Panc1 (cell line): ENCODE results near the gene CGNL1. TPM values are rescaled to one million over a fixed set of nuclear protein-coding genes. Genes with fewer than 3 reads are reported as not detected.

Experiments used
- ATAC-seq: fragments of 200-7000 bp; cut with Tn5 transposase; 2 replicates; pipeline ENCODE4 v1.9.1; 2020; ENCODE audit warnings: mild to moderate bottlenecking, moderate library complexity
- BruUV-seq: library from RNA; stranded (reverse); fragments of 400-500 nt; replicated peaks from 2 replicates; lab custom pipeline; 2021; lab: Mats Ljungman, UMichigan
- CTCF ChIA-PET: fragments of 300-600 bp; sonication (Branson Sonifier 250); formaldehyde crosslinking; loops from one replicate; lab custom pipeline; 2022; ENCODE audit warnings: antibody characterized with exemption; lab: Charles Lee
- POLR2A ChIA-PET: fragments of 300-600 bp; sonication (Branson Sonifier 250); formaldehyde crosslinking; loops from one replicate; lab custom pipeline; 2022; ENCODE audit warnings: antibody characterized with exemption; lab: Charles Lee
- DNase-seq: peaks from one replicate; pipeline ENCODE4 v3.0.0-alpha.2; 2010; ENCODE audit warnings: low read depth, low spot score
- H3K27ac ChIP-seq: 2 replicates; pipeline ENCODE4 v1.5.1; 2011; ENCODE audit warnings: mild to moderate bottlenecking, low read length, inconsistent platforms
- H3K27me3 ChIP-seq: fragments of 200-500 bp; sonication (Bioruptor generic); 2 replicates; pipeline ENCODE4 v1.6.0; 2014; ENCODE audit warnings: low read length, inconsistent platforms; ENCODE audit not compliant: control insufficient read depth, insufficient read depth
- H3K36me3 ChIP-seq: fragments of 200-500 bp; sonication (Bioruptor generic); 2 replicates; pipeline ENCODE4 v1.5.1; 2014; ENCODE audit warnings: inconsistent platforms, mild to moderate bottlenecking, low read length, moderate library complexity; ENCODE audit not compliant: control insufficient read depth, insufficient read depth
- H3K4me1 ChIP-seq: 2 replicates; pipeline ENCODE4 v1.5.1; 2011; ENCODE audit warnings: inconsistent platforms, mild to moderate bottlenecking, low read length, moderate library complexity; ENCODE audit not compliant: control insufficient read depth, insufficient read depth
- H3K4me3 ChIP-seq, 2 experiments: 2 replicates each; pipeline ENCODE4 v1.5.1; 2011 to 2012; ENCODE audit warnings: low read depth in 2 of 2, low read length in 2 of 2, mild to moderate bottlenecking in 2 of 2, inconsistent platforms in 1 of 2, moderate library complexity in 1 of 2
- H3K9me3 ChIP-seq: fragments of 200-500 bp; sonication (Bioruptor generic); 2 replicates; pipeline ENCODE4 v1.5.1; 2014; ENCODE audit warnings: low read depth, mild to moderate bottlenecking, inconsistent platforms, low read length, moderate library complexity; ENCODE audit not compliant: control insufficient read depth, insufficient read depth
- CTCF ChIP-seq: fragments of 450-650 bp; IDR thresholded peaks from 2 replicates; pipeline ENCODE4 v1.5.1; 2017; ENCODE audit warnings: mild to moderate bottlenecking
- POLR2AphosphoS5 ChIP-seq: IDR thresholded peaks from 2 replicates; pipeline ENCODE4 v1.6.1; 2012; ENCODE audit warnings: mild to moderate bottlenecking, low read depth, low read length, moderate library complexity
- SIN3A ChIP-seq: IDR thresholded peaks from 2 replicates; pipeline ENCODE4 v1.6.1; 2012; ENCODE audit warnings: low read depth, mild to moderate bottlenecking, low read length, moderate library complexity, borderline replicate concordance; ENCODE audit not compliant: insufficient read depth
- TCF7L2 ChIP-seq: IDR thresholded peaks from 2 replicates; pipeline ENCODE4 v1.6.1; 2011; ENCODE audit warnings: mild to moderate bottlenecking, low read depth, low read length, inconsistent platforms
- in situ Hi-C: cut with HindIII; loops from 2 replicates; pipeline ENCODE4 v1.10.0; 2016; ENCODE audit warnings: low sequenced_read_pairs, low pct_unique_long_range_greater_than_20kb
- intact Hi-C: fragments of 100-400 bp; cut with micrococcal nuclease; formaldehyde crosslinking; loops from one replicate; pipeline ENCODE4 v1.10.0; 2022; ENCODE audit not compliant: unreplicated experiment
- total RNA-seq: library from RNA; stranded (reverse); gene quantifications from one replicate; pipeline ENCODE4 v1.2.1, GENCODE V29; 2021; ENCODE audit not compliant: unreplicated experiment
- TF ChIP-seq, protein P1 (sequence below), 2 experiments: IDR thresholded peaks; 2 replicates each; pipeline ENCODE4 v1.6.1; 2011 to 2012; ENCODE audit warnings: low read depth in 2 of 2, control low read depth in 1 of 2, low read length in 1 of 2, mild to moderate bottlenecking in 1 of 2, moderate library complexity in 1 of 2; ENCODE audit not compliant: insufficient read depth in 1 of 2

The CGNL1 gene
- total RNA-seq, 1 experiment from 2014 or later: 3.5 TPM

- in situ Hi-C loops (no loop called here), intact Hi-C loops (no loop called here)
- H3K9me3 ChIP-seq: no peaks in the 10 kb centered on the region
- POLR2A ChIA-PET: no interaction called here
- H3K36me3 ChIP-seq: no peaks in the 10 kb centered on the region
- H3K27ac ChIP-seq: no peak overlapping the region
- BruUV-seq: no TSS peak
- ATAC-seq (no peak), DNase-seq (no peak)
- TF ChIP-seq, protein P1, sequence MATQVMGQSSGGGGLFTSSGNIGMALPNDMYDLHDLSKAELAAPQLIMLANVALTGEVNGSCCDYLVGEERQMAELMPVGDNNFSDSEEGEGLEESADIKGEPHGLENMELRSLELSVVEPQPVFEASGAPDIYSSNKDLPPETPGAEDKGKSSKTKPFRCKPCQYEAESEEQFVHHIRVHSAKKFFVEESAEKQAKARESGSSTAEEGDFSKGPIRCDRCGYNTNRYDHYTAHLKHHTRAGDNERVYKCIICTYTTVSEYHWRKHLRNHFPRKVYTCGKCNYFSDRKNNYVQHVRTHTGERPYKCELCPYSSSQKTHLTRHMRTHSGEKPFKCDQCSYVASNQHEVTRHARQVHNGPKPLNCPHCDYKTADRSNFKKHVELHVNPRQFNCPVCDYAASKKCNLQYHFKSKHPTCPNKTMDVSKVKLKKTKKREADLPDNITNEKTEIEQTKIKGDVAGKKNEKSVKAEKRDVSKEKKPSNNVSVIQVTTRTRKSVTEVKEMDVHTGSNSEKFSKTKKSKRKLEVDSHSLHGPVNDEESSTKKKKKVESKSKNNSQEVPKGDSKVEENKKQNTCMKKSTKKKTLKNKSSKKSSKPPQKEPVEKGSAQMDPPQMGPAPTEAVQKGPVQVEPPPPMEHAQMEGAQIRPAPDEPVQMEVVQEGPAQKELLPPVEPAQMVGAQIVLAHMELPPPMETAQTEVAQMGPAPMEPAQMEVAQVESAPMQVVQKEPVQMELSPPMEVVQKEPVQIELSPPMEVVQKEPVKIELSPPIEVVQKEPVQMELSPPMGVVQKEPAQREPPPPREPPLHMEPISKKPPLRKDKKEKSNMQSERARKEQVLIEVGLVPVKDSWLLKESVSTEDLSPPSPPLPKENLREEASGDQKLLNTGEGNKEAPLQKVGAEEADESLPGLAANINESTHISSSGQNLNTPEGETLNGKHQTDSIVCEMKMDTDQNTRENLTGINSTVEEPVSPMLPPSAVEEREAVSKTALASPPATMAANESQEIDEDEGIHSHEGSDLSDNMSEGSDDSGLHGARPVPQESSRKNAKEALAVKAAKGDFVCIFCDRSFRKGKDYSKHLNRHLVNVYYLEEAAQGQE (IDR thresholded peaks at IDR 0.05; ENCODE audit: insufficient read depth in 1 of 2, low read depth in 2 of 2, low read length in 1 of 2): no peak
- TF ChIP-seq TCF7L2 (no peak), POLR2AphosphoS5 (no peak), SIN3A (no peak), CTCF (no peak)
- H3K27me3 ChIP-seq: peaks cover 2% of the 10 kb centered on the region; the same call in 1 of the 2 replicates
- CTCF ChIA-PET: no interaction called here
- H3K4me1 ChIP-seq: no peaks in the 10 kb centered on the region
- H3K4me3 ChIP-seq: no peak overlapping the region
Observed at GRCh38 chr15:57583282-57583681, 207.0 kb downstream of the CGNL1 start.

DNA sequence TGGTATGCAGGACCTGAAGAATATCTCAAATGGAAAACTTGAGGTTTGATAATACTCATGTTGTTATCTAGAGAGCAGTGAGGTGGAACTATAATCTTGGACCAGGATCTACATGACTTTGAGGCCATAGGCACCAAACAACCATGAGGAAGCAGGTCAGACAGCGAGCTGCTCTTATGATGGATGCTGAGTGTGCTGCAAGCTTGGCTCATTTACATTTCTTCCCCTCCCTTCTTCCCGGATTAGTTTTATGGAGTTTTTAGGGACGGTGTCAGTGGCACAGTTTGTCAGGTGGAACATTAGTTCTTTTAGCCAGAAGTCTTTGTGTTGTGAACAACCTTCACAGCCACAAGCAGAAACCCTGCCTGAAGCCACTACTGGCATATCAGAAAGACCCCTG, 207.4 kb downstream of the CGNL1 start:
- intact Hi-C loops (no loop called here), in situ Hi-C loops (no loop called here)
- POLR2A ChIA-PET: no interaction called here

More for the DNA sequence above, 207.4 kb downstream of the CGNL1 start:
- no TSS peak for BruUV-seq
- CTCF ChIA-PET: no interaction called here
- ATAC-seq (no peak), DNase-seq (no peak)
- Histone ChIP-seq H3K9me3 (no peaks in the 10 kb centered on the region), H3K4me3 (no peak overlapping the region), H3K27me3 (peaks cover 2% of the 10 kb centered on the region; the same call in 1 of the 2 replicates), H3K4me1 (no peaks in the 10 kb centered on the region), H3K36me3 (no peaks in the 10 kb centered on the region), H3K27ac (no peak overlapping the region)
- no peak for TF ChIP-seq CTCF
- TF ChIP-seq, protein P1 (IDR thresholded peaks at IDR 0.05; ENCODE audit: insufficient read depth in 1 of 2, low read depth in 2 of 2, low read length in 1 of 2): no peak
